GM20000 (cell line): Measurements from ENCODE around the gene SUN5.

Source experiments
- DNase-seq: peaks from one replicate; pipeline ENCODE4 v3.0.0; 2012; ENCODE audit warnings: low spot score
- TF ChIP-seq, protein P1 (sequence below): IDR thresholded peaks from 2 replicates; pipeline ENCODE4 v1.5.1; 2012; ENCODE audit warnings: mild to moderate bottlenecking, control low read depth; ENCODE audit errors: extremely low read depth, missing control alignments

Gene SUN5

DNA sequence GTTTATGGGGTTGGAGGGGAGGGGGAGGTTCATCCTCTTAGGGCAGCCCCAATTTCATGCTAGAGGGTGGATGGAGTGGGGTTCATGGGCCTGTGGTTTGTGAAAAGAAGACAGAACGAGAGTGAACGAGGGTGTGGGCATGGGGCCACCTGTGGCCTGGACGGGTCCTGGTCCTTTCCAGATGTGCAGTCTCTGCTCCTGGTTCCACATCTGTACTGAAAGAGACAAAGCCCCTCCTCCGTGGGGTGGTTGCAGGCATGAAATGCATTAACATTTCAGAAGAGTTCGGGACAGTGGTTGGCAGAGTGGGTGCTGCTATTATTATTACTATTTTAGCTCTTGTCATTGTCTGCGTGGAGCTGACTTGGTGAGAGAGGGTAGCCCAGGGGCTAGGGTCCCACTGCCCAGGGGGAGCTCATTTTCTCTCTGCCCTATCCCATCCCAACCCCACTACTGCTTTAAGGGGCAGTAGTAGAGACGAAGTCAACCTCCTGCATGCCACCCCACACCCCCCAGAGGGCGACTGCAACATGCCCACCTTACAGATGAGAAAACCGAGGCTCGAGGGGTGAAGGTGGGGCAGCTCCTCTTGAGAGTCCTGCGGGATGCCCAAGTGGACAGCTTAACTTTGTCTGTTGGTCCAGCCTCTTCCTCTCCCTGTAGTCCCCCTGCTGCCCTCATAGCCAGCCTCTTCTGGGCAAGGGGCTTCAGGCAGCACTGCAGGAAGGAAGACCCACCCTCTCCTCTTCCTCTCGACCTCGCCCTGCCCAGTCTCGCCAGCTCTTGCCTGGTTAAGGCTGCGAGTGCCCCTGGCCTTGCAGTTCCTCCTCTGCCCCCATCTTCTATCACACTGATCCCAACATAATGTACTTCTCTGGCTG is 11.7 kb upstream of the SUN5 start:
- DNase-seq: no peak
- TF ChIP-seq, protein P1, sequence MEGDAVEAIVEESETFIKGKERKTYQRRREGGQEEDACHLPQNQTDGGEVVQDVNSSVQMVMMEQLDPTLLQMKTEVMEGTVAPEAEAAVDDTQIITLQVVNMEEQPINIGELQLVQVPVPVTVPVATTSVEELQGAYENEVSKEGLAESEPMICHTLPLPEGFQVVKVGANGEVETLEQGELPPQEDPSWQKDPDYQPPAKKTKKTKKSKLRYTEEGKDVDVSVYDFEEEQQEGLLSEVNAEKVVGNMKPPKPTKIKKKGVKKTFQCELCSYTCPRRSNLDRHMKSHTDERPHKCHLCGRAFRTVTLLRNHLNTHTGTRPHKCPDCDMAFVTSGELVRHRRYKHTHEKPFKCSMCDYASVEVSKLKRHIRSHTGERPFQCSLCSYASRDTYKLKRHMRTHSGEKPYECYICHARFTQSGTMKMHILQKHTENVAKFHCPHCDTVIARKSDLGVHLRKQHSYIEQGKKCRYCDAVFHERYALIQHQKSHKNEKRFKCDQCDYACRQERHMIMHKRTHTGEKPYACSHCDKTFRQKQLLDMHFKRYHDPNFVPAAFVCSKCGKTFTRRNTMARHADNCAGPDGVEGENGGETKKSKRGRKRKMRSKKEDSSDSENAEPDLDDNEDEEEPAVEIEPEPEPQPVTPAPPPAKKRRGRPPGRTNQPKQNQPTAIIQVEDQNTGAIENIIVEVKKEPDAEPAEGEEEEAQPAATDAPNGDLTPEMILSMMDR: no peak

DNA sequence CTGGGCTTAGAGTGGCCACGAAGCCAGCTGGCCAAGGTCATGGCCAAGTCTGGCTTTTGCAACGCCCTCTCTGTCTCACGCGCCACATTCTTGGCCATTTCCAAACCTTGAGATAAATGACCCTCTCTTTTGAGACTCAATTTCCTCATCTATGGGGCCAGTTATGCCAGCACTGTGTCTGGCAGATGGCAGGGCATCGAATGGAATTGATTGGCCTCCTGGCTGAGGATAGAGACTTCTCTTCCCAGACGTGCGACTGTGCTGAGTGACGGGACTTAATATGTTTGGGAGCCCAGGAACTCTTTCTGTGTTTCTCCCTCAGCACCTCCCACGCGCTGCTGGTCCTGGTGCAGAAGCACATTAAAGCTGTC is 10.9 kb upstream of the SUN5 start:
- DNase-seq: no peak
- TF ChIP-seq, protein P1: no peak

DNA sequence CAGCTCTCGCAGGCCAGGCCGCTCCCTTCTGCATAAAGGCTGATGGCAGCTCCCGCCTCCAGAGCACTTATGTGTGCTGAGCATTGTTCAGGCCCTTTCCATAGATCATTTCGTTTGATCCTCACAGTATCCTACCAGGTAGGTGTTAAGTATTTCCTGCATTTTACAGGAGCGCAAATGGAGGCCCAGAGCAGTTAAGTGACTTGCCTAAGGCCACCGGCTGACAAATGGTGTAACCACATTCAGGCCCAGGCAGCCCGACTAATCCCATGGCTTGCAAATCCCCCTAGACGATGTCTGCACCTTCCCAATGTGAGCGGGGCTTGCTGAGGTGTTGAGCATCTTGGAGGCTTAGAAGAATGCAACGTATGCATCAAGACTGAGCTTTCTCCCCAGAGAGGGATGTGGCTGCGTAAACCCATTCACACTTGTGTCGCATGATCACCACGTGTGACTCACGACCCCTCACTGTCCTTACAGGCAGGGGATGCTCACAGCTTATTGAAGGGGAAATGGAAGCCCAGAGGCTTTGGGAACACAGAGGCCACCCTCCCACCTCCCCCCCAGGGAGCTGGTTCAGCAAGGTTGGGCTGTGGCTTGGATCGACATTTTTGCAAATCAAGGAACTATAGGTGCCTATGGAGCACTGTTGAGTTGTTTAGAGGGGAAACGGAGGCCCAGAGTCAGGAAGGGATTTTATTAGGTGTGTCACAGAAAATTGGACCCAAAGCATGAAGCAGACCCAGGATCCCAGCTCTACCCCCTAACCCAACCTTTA is 10.3 kb upstream of the SUN5 start:
- no peak for DNase-seq

DNA sequence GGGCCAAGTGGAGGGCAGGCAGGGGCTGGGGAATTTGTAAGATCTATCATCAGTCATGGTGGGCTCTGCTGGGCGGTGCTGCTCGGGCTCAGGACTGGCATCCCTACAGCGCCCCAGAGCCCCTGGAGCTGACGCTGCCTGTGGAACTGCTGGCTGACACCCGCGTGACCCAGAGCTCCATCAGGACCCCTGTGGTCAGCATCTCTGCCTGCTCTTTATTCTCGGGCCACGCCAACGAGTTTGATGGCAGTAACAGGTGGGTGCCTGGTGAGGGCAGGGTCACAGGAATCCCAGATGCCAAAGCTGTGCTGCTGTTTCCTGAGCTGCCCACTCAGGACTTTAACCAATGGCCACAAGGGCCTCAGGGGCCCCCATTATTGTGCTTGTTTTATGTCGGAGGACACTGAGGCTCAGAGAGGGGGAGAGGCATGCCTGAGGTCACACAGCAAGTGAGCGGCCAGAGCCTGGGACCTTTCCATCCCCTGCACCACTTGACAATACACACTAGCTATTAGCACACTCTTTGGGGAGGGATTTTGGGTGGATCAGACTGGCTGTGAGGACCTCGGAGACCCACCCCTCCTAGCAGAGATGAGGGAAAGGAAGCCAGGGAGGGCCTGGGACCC is 9.6 kb upstream of the SUN5 start:
- no peak for DNase-seq
- TF ChIP-seq, protein P1: no peak

More for the DNA sequence above, 10.3 kb upstream of the SUN5 start:
- TF ChIP-seq, protein P1: no peak

DNA sequence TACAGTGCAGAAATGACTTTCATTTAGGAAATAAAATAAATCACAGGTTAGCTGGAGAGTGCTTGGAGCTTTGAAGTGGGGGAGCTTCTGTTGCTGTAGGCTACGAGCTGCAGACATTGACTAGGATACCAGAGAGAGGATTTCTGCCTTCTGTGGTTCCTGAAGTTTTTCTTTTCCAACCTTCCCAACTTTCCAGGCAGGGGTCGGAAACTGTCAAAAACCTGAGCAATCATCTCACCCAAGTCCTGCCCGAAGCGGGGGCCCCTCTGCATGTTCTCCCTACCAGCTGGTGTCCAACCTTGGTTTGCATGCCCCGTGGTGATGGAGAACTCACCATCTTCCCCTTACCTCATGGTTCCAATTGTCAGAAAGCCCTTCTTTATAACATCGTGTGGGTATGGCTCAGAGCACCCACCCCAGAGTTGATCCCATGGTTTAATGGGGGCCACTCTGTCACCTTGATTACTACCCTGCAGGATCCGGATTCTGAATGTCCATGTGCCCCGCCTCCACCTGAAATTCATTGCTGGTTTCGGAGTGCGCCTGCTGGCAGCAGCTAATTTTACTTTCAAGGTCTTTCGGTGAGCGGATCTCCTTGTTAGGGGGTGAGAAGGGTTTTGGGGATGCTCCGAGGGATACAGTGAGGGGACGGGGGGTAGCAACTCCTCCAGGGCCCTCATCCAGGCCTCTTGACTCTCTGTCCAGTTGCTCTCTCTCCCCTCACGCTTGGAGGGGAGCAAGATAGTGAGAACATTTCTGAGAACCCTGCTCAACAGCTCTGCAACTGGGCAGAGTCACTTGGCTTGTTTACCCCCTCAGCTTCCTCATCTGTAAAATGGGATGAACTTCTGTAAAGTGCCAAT is 8.3 kb upstream of the SUN5 start:
- DNase-seq: no peak
- TF ChIP-seq, protein P1: no peak

DNA sequence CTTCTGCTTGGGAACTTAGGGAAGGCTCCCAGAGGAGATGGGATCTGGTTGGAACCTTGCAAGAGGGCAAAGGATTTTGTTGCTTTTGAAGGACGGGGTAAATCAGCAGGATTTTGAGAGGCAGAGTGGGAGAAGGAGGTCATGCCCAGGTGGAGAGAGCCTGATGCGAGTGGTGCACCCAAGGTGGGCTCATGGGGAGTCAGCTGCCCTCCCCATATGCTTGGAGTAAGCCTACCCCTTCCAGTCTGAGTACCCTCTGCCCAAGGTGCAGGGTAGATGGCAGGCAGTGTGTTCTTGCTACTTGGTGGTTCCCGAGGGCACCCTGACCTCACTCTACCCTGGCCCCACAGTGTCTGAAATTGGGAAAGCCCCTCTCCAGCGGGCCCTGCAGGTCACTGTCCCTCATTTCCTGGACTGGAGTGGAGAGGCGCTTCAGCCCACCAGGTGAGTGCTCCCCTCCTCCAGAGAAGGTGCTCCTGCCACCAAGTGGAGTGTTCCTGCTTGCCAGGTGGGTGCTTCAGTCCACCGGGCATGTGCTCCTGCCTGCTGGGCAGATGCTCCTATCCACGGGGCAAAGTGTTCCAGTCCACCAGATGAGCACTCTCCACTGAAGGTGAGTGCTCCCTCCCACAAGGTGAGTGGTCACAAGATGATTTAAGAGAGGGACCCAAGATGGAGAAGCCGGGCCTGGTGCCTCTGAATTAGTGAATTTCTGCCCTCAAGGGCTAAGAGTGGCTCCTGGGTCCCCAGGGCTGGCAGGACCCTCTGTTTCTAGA is 6.6 kb upstream of the SUN5 start:
- DNase-seq: no peak
- TF ChIP-seq, protein P1: no peak
